Measurements from ENCODE around the gene VAMP2.

DNA sequence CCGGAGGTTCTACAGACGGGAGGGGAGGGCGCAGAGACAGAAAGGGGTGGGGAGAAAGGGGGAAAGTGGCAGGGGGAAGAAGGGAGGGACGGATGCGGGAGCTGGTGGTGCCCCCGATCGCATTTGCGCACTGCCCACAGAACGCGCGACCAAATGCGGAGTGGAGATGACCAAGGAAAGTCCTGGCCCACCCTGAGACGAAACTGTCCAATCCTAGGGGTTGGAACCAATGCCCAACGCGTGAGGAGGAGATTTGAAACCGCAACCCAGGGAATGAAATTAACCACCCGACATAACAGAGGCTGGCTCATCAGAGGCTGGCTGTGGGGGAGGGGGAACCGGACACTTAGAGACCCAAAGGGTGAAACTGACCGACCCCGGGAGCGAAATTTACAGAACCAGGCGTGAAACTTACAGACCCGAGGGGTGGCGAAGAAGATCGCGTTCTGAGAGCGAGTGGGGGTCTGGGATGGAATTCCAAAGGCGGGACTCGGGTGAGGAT lies 40.3 kb downstream of the VAMP2 start:
- TF ChIP-seq, protein P1, sequence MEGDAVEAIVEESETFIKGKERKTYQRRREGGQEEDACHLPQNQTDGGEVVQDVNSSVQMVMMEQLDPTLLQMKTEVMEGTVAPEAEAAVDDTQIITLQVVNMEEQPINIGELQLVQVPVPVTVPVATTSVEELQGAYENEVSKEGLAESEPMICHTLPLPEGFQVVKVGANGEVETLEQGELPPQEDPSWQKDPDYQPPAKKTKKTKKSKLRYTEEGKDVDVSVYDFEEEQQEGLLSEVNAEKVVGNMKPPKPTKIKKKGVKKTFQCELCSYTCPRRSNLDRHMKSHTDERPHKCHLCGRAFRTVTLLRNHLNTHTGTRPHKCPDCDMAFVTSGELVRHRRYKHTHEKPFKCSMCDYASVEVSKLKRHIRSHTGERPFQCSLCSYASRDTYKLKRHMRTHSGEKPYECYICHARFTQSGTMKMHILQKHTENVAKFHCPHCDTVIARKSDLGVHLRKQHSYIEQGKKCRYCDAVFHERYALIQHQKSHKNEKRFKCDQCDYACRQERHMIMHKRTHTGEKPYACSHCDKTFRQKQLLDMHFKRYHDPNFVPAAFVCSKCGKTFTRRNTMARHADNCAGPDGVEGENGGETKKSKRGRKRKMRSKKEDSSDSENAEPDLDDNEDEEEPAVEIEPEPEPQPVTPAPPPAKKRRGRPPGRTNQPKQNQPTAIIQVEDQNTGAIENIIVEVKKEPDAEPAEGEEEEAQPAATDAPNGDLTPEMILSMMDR (conservative IDR thresholded peaks at IDR 0.05; ENCODE audit: low read depth, low read length) = no peak
- no peak for TF ChIP-seq FOS (IDR thresholded peaks at IDR 0.05; ENCODE audit: low read depth, low read length)
- TF ChIP-seq POLR2A (IDR thresholded peaks at IDR 0.05; ENCODE audit: low read depth, low read length) = no peak
- TF ChIP-seq CEBPB (IDR thresholded peaks at IDR 0.05; ENCODE audit: low read depth, low read length) = no peak
- no peak for TF ChIP-seq RFX5 (IDR thresholded peaks at IDR 0.05; ENCODE audit: low read depth, low read length)
- no peak for TF ChIP-seq NFE2L2 (IDR thresholded peaks at IDR 0.05; ENCODE audit: low read depth, low read length)
- no peak for TF ChIP-seq CHD1 (IDR thresholded peaks at IDR 0.05; ENCODE audit: low read depth, low read length)
- no peak for TF ChIP-seq RAD21 (IDR thresholded peaks at IDR 0.05; ENCODE audit: low read length)
- TF ChIP-seq MAZ (IDR thresholded peaks at IDR 0.05; ENCODE audit: borderline replicate concordance, low read depth, low read length) = no peak
- TF ChIP-seq, protein P2, sequence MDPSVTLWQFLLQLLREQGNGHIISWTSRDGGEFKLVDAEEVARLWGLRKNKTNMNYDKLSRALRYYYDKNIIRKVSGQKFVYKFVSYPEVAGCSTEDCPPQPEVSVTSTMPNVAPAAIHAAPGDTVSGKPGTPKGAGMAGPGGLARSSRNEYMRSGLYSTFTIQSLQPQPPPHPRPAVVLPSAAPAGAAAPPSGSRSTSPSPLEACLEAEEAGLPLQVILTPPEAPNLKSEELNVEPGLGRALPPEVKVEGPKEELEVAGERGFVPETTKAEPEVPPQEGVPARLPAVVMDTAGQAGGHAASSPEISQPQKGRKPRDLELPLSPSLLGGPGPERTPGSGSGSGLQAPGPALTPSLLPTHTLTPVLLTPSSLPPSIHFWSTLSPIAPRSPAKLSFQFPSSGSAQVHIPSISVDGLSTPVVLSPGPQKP (IDR thresholded peaks at IDR 0.05; ENCODE audit: borderline replicate concordance, low read depth, low read length) = no peak
